K562 (cell line): ENCODE data around the gene PBXIP1. TPM values are rescaled to one million over a fixed set of nuclear protein-coding genes. Genes with fewer than 3 reads are reported as not detected.

Experiments used
- BRD4 ChIP-seq: fragments of 200-600 bp; sonication (generic); IDR thresholded peaks from 2 replicates; pipeline ENCODE4 v1.6.1; 2017; ENCODE audit warnings: inconsistent platforms
- MTA1 ChIP-seq: fragments of 450-650 bp; IDR thresholded peaks from 2 replicates; pipeline ENCODE4 v1.6.1; 2017; ENCODE audit warnings: borderline replicate concordance
- MYC ChIP-seq, 2 experiments: fragments of 250-450 bp in 1 of 2; sonication (Bioruptor Pico) in 1 of 2; IDR thresholded peaks; 2 replicates each; pipeline versions ENCODE4 v1.5.1 to v1.6.1; 2012 to 2021; ENCODE audit warnings: low read depth in 2 of 2, borderline replicate concordance in 1 of 2, improper control_type of control experiment in 1 of 2, low read length in 1 of 2, mild to moderate bottlenecking in 1 of 2, moderate library complexity in 1 of 2
- NR2C1 ChIP-seq, 2 experiments: fragments of 450-650 bp; IDR thresholded peaks; 2 replicates each; pipeline ENCODE4 v1.6.1; 2017; ENCODE audit warnings: mild to moderate bottlenecking in 2 of 2, antibody characterized with exemption in 1 of 2, inconsistent platforms in 1 of 2, missing compliant biosample characterization in 1 of 2, missing genetic modification characterization in 1 of 2
- SMARCA4 ChIP-seq: fragments of 450-650 bp; IDR thresholded peaks from 2 replicates; pipeline ENCODE4 v1.6.1; 2016
- ZBTB40 ChIP-seq, 2 experiments: fragments of 450-650 bp in 1 of 2; sonication (generic) in 1 of 2; formaldehyde crosslinking in 1 of 2; IDR thresholded peaks; 2 replicates each; pipeline versions ENCODE4 v1.7.1 to v1.9.0; 2016 to 2022; ENCODE audit warnings: inconsistent platforms in 1 of 2, mild to moderate bottlenecking in 1 of 2, missing genetic modification reagents in 1 of 2
- ZNF174 ChIP-seq: fragments of 250-450 bp; sonication (Bioruptor Pico); IDR thresholded peaks from 2 replicates; pipeline ENCODE4 v1.4.0; 2020; ENCODE audit warnings: mild to moderate bottlenecking
- ZNF444 ChIP-seq: fragments of 250-450 bp; sonication (Bioruptor Pico); IDR thresholded peaks from 2 replicates; pipeline ENCODE4 v1.4.0; 2020; ENCODE audit warnings: mild to moderate bottlenecking, moderate library complexity
- polyA plus RNA-seq, 8 experiments: library from polyadenylated mRNA; depleted of rRNA in 4 of 8; stranded (reverse) in 5 of 8; unstranded in 3 of 8; fragments of >200 nt; fragmentation: Nextera tagmentation in 2 of 8; fragmentation: Illumina TruSeq in 1 of 8; extraction: Ambion mirVana in 2 of 8; extraction: Trizol in 1 of 8; gene quantifications; 2 replicates each; pipeline versions ENCODE4 v1.2.1 to v1.2.3, GENCODE V29; 2011 to 2014; ENCODE audit warnings: inconsistent platforms in 1 of 8, missing spikeins in 1 of 8
- total RNA-seq, 7 experiments: library from RNA; depleted of rRNA in 6 of 7; stranded (reverse); fragments of >200 nt in 6 of 7; fragmentation: Illumina TruSeq in 2 of 7; extraction: Trizol in 2 of 7; gene quantifications; 2 replicates each; pipeline versions ENCODE4 v1.2.1 to v1.2.3, GENCODE V29; 2011 to 2021; ENCODE audit warnings: low replicate concordance in 1 of 7
- TF ChIP-seq, protein P1 (sequence below): fragments of 450-650 bp; formaldehyde crosslinking; IDR thresholded peaks from 2 replicates; pipeline ENCODE4 v1.4.0; 2022; ENCODE audit warnings: missing genetic modification characterization
- TF ChIP-seq, protein P2 (sequence below): fragments of 450-650 bp; IDR thresholded peaks from 2 replicates; pipeline ENCODE4 v1.6.1; 2017; ENCODE audit warnings: mild to moderate bottlenecking, moderate library complexity
- TF ChIP-seq, protein P3 (sequence below): sonication (generic); formaldehyde crosslinking; IDR thresholded peaks from 2 replicates; pipeline ENCODE4 v1.8.1; 2023; ENCODE audit warnings: mild to moderate bottlenecking, missing genetic modification reagents

Gene PBXIP1
- total and polyA plus RNA-seq, 9 of the 15 experiments (the other 6 are each of a cell fraction or from before 2014, with no cell fraction given) = 0.13 to 8.3 (median 5.8) TPM

DNA sequence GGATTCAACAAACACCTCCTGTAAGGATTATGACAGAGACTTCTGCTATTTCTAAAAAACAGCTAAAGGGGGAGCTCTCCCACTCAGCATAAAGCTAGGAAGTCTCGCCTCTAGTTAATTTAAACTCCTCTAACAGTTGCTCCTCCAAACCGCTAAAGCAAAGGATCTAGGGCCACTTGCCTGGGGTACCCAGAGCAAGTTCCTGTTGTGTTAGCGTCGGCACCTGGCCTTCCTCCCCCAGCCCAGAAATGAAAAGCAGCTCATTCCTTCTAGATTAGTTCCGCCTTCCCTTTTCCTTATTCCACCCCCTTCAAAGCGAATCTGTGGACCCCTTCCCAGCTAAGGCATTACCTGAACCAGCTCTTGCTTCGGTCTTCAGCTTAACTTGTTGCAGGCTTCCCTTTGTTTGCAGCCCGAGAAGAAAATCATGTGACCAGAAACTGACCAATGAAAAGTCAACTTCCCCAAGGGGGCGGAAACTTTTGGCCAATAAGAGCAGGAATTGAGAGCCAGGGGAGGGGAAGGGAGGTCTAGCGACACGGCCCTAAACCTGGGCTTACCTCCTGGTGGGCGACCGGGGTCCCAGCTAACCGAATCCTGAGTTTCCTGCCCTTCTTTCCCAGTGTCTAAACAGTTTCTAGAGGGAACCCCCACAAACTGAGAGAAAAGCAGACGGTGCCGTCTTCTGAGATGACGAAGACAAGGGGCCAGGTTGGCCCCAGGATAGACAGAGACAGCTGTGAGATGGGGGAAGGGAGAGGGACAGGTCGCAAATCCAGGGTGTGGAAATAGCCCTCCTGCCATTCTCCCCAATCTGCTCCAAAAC, at the start of gene PBXIP1 (continued):
- TF ChIP-seq MYC (IDR thresholded peaks at IDR 0.05; ENCODE audit: low read depth, low read length) = no peak
- TF ChIP-seq MYC (CRISPR knock-in tag; IDR thresholded peaks at IDR 0.05; ENCODE audit: borderline replicate concordance, low read depth) = no peak
- TF ChIP-seq ZNF174 (CRISPR knock-in tag) = no peak
- TF ChIP-seq, protein P1, sequence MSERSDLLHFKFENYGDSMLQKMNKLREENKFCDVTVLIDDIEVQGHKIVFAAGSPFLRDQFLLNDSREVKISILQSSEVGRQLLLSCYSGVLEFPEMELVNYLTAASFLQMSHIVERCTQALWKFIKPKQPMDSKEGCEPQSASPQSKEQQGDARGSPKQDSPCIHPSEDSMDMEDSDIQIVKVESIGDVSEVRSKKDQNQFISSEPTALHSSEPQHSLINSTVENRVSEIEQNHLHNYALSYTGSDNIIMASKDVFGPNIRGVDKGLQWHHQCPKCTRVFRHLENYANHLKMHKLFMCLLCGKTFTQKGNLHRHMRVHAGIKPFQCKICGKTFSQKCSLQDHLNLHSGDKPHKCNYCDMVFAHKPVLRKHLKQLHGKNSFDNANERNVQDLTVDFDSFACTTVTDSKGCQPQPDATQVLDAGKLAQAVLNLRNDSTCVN (CRISPR knock-in tag) = 0 out of 2 replicates have a peak, but pooled peaks have one; percentile 2
- no peak for TF ChIP-seq ZBTB40 (IDR thresholded peaks at IDR 0.05)
- TF ChIP-seq ZBTB40 (CRISPR knock-in tag; IDR thresholded peaks at IDR 0.05) = no peak
- no peak for TF ChIP-seq NR2C1 (IDR thresholded peaks at IDR 0.05)
- TF ChIP-seq NR2C1 (tag; IDR thresholded peaks at IDR 0.05) = no peak
- TF ChIP-seq, protein P2, sequence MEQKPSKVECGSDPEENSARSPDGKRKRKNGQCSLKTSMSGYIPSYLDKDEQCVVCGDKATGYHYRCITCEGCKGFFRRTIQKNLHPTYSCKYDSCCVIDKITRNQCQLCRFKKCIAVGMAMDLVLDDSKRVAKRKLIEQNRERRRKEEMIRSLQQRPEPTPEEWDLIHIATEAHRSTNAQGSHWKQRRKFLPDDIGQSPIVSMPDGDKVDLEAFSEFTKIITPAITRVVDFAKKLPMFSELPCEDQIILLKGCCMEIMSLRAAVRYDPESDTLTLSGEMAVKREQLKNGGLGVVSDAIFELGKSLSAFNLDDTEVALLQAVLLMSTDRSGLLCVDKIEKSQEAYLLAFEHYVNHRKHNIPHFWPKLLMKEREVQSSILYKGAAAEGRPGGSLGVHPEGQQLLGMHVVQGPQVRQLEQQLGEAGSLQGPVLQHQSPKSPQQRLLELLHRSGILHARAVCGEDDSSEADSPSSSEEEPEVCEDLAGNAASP = no peak
- TF ChIP-seq, protein P3, sequence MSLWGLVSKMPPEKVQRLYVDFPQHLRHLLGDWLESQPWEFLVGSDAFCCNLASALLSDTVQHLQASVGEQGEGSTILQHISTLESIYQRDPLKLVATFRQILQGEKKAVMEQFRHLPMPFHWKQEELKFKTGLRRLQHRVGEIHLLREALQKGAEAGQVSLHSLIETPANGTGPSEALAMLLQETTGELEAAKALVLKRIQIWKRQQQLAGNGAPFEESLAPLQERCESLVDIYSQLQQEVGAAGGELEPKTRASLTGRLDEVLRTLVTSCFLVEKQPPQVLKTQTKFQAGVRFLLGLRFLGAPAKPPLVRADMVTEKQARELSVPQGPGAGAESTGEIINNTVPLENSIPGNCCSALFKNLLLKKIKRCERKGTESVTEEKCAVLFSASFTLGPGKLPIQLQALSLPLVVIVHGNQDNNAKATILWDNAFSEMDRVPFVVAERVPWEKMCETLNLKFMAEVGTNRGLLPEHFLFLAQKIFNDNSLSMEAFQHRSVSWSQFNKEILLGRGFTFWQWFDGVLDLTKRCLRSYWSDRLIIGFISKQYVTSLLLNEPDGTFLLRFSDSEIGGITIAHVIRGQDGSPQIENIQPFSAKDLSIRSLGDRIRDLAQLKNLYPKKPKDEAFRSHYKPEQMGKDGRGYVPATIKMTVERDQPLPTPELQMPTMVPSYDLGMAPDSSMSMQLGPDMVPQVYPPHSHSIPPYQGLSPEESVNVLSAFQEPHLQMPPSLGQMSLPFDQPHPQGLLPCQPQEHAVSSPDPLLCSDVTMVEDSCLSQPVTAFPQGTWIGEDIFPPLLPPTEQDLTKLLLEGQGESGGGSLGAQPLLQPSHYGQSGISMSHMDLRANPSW = no peak
- TF ChIP-seq MTA1 = no peak
- TF ChIP-seq BRD4 = no peak
- no peak for TF ChIP-seq ZNF444 (CRISPR knock-in tag)
- no peak; the same call in 1 of the 2 replicates for TF ChIP-seq SMARCA4
